Osteocyte (in vitro differentiated cells): ENCODE measurements around the gene IL22. TPM values are rescaled to one million over a fixed set of nuclear protein-coding genes. Genes with fewer than 3 reads are reported as not detected.

Source experiments
- DNase-seq: peaks from one replicate; pipeline ENCODE4 v3.0.0; 2021; ENCODE audit warnings: mixed read lengths; ENCODE audit not compliant: unreplicated experiment; ENCODE audit errors: extremely low spot score
- H3K27ac Mint-ChIP-seq: one replicate; pipeline ENCODE4 v1.8.0; 2021; ENCODE audit warnings: mild to moderate bottlenecking, mixed read lengths; ENCODE audit not compliant: unreplicated experiment
- H3K27me3 Mint-ChIP-seq: one replicate; pipeline ENCODE4 v1.8.0; 2021; ENCODE audit warnings: mixed read lengths; ENCODE audit not compliant: unreplicated experiment
- H3K36me3 Mint-ChIP-seq: one replicate; pipeline ENCODE4 v1.8.0; 2021; ENCODE audit warnings: mixed read lengths; ENCODE audit not compliant: unreplicated experiment
- H3K4me1 Mint-ChIP-seq: one replicate; pipeline ENCODE4 v1.8.0; 2021; ENCODE audit warnings: mixed read lengths; ENCODE audit not compliant: unreplicated experiment
- H3K4me3 Mint-ChIP-seq: one replicate; pipeline ENCODE4 v1.8.0; 2021; ENCODE audit warnings: mild to moderate bottlenecking, moderate library complexity, mixed read lengths; ENCODE audit not compliant: unreplicated experiment
- H3K9me3 Mint-ChIP-seq: one replicate; pipeline ENCODE4 v1.8.0; 2021; ENCODE audit warnings: mixed read lengths; ENCODE audit not compliant: unreplicated experiment
- CTCF ChIP-seq: fragments of 200-600 bp; sonication (generic); IDR thresholded peaks from 2 replicates; pipeline ENCODE4 v1.5.0; 2021; ENCODE audit warnings: antibody characterized with exemption, mild to moderate bottlenecking, moderate library complexity
- total RNA-seq: library from RNA; stranded (reverse); gene quantifications from 2 replicates; pipeline ENCODE4 v1.2.1, GENCODE V29; 2021

The IL22 gene
- total RNA-seq, 1 donor from 2014 or later: not detected

GRCh38 chr12:68267892-68268396 lies 14.5 kb upstream of the IL22 start:
- H3K4me1 Mint-ChIP-seq: peaks cover 34% of the 10 kb centered on the region
- no peaks in the 10 kb centered on the region for H3K36me3 Mint-ChIP-seq
- TF ChIP-seq CTCF: no peak

GRCh38 chr12:68264857-68265256 lies 11.5 kb upstream of the IL22 start:
- TF ChIP-seq CTCF: no peak
- peaks cover 32% of the 10 kb centered on the region for H3K4me1 Mint-ChIP-seq
- peak overlapping the region; percentile 75 for H3K27ac Mint-ChIP-seq
- no peaks in the 10 kb centered on the region for H3K36me3 Mint-ChIP-seq
- no peaks in the 10 kb centered on the region for H3K9me3 Mint-ChIP-seq
- DNase-seq: no peak
- H3K4me3 Mint-ChIP-seq: no peak overlapping the region
- H3K27me3 Mint-ChIP-seq: no peaks in the 10 kb centered on the region

More at GRCh38 chr12:68267892-68268396, 14.5 kb upstream of the IL22 start:
- no peak overlapping the region for H3K4me3 Mint-ChIP-seq
- H3K27ac Mint-ChIP-seq: peak overlapping the region; percentile 58
- H3K9me3 Mint-ChIP-seq: no peaks in the 10 kb centered on the region
- H3K27me3 Mint-ChIP-seq: no peaks in the 10 kb centered on the region
- DNase-seq: no peak

- H3K27ac Mint-ChIP-seq: peak overlapping the region; percentile 75
These were observed 10.9 kb upstream of the IL22 start for GRCh38 chr12:68264158-68264855.

GRCh38 chr12:68263366-68263765 lies 10.0 kb upstream of the IL22 start:
- Mint-ChIP-seq H3K27ac (no peak overlapping the region), H3K4me3 (no peak overlapping the region), H3K9me3 (no peaks in the 10 kb centered on the region), H3K36me3 (no peaks in the 10 kb centered on the region), H3K27me3 (peaks cover 2% of the 10 kb centered on the region), H3K4me1 (peaks cover 27% of the 10 kb centered on the region)
- no peak for DNase-seq
- TF ChIP-seq CTCF: no peak

More at GRCh38 chr12:68264158-68264855, 10.9 kb upstream of the IL22 start:
- no peaks in the 10 kb centered on the region for H3K27me3 Mint-ChIP-seq
- no peaks in the 10 kb centered on the region for H3K9me3 Mint-ChIP-seq
- no peak for TF ChIP-seq CTCF
- DNase-seq: no peak
- H3K4me1 Mint-ChIP-seq: peaks cover 36% of the 10 kb centered on the region
- H3K36me3 Mint-ChIP-seq: no peaks in the 10 kb centered on the region
- H3K4me3 Mint-ChIP-seq: no peak overlapping the region

- no peak overlapping the region for H3K27ac Mint-ChIP-seq
- H3K4me3 Mint-ChIP-seq: no peak overlapping the region
- DNase-seq: no peak
- H3K27me3 Mint-ChIP-seq: peaks cover 4% of the 10 kb centered on the region
- peaks cover 17% of the 10 kb centered on the region for H3K4me1 Mint-ChIP-seq
- H3K36me3 Mint-ChIP-seq: no peaks in the 10 kb centered on the region
- TF ChIP-seq CTCF: no peak
- H3K9me3 Mint-ChIP-seq: no peaks in the 10 kb centered on the region
These were observed 8.5 kb upstream of the IL22 start for GRCh38 chr12:68261896-68262295.
